ENCODE measurements around the gene BRMS1. TPM values are rescaled to one million over a fixed set of nuclear protein-coding genes. Genes with fewer than 3 reads are reported as not detected.

BRMS1 gene
- total RNA-seq (10 to 100 TPM; 42.9 to 58.8 (median 54.8) TPM), total RNA-seq (44.8 to 120 (median 60.5) reads per million in 29 experiments)
- total RNA-seq (2013): 49.3 TPM

- H3K27ac Mint-ChIP-seq: peak within 1 kb of the TSS; percentile 92 to 93
- Histone ChIP-seq H3K36me3 (ENCODE audit: control insufficient read depth in 2 of 2, extremely low read depth in 1 of 2, insufficient read depth in 1 of 2, low read length in 1 of 2) (peaks cover 18 to 31% of the 10 kb centered on the region in 2 donors), H3K27me3 (replicated peaks in 1 of 2; ENCODE audit: control insufficient read depth in 2 of 2, extremely low read depth in 1 of 2, insufficient read depth in 2 of 2, low read length in 1 of 2) (no peaks in the 10 kb centered on the region), H3K27ac (ENCODE audit: low read length) (peak within 1 kb of the TSS; percentile 71), H3K4me3 (ENCODE audit: control insufficient read depth in 1 of 2, extremely low read depth in 1 of 2, low read length in 1 of 2) (peak within 1 kb of the TSS; percentile 77 to 98), H3K4me1 (ENCODE audit: control insufficient read depth in 1 of 2, extremely low read depth in 1 of 2, insufficient read depth in 2 of 2, low read length in 2 of 2) (peaks cover 21 to 52% of the 10 kb centered on the region in 2 experiments), H3K9me3 (no peaks in the 10 kb centered on the region)
- WGBS (ENCODE audit: insufficient coverage): under 1% methylated on average over 56 of the region's 59 CpGs
- DNase-seq (peak; percentile 88 to 99 (median 96)), ATAC-seq (replicated peaks in 1 of 4) (peak; percentile 79 to 84 (median 81))
- POLR2A ChIA-PET: interaction anchor here (0.7 to 1.5 kb wide), 3 partner anchors 27 to 85 kb away, joined by 3 to 4 read pairs (median 3); partner anchors contain the start of gene CD248 (in 1 of the 2)
- CTCF ChIA-PET: interaction anchor here (0.5 to 2.3 kb wide), 9 partner anchors 15 to 490 kb away, joined by 3 to 16 read pairs (median 3); partner anchors contain the start of gene YIF1A (in 1 of the 2)
- peaks cover 39 to 56% (median 50%) of the 10 kb centered on the region in 3 donors for H3K4me1 Mint-ChIP-seq
- H3K4me3 Mint-ChIP-seq: peak within 1 kb of the TSS; percentile 95 to 97 (median 96)
- H3K36me3 Mint-ChIP-seq: peaks cover 18% of the 10 kb centered on the region
- no peaks in the 10 kb centered on the region for H3K9me3 Mint-ChIP-seq
- H3K27me3 Mint-ChIP-seq: peaks cover 3% of the 10 kb centered on the region in 2 donors
Observed at GRCh38 chr11:66344550-66345315, at the start of gene BRMS1. Gene BRMS1 (minus strand): TSS chr11:66345104. CDS start chr11:66342234, 2,870 bp downstream.

- H3K36me3 ChIP-seq (ENCODE audit: control insufficient read depth in 2 of 2, extremely low read depth in 1 of 2, insufficient read depth in 1 of 2, low read length in 1 of 2): no peaks in the 10 kb centered on the region
- Mint-ChIP-seq H3K27me3 (peaks cover 0 to 1% of the 10 kb centered on the region in 2 donors), H3K4me3 (no peak overlapping the region), H3K9me3 (no peaks in the 10 kb centered on the region), H3K27ac (no peak overlapping the region), H3K4me1 (no peaks in the 10 kb centered on the region), H3K36me3 (no peaks in the 10 kb centered on the region)
- CTCF ChIA-PET: no interaction called here
- H3K4me1 ChIP-seq (ENCODE audit: control insufficient read depth in 1 of 2, extremely low read depth in 1 of 2, insufficient read depth in 2 of 2, low read length in 2 of 2): peaks cover 0 to 4% of the 10 kb centered on the region in 2 experiments
- no peak for ATAC-seq (replicated peaks in 1 of 4)
- H3K27ac ChIP-seq (ENCODE audit: low read length): no peak overlapping the region
- H3K4me3 ChIP-seq (ENCODE audit: control insufficient read depth in 1 of 2, extremely low read depth in 1 of 2, low read length in 1 of 2): no peak overlapping the region
- no CpG with 5 or more reads among the region's 3 CpGs for WGBS (ENCODE audit: insufficient coverage)
- POLR2A ChIA-PET: no interaction called here
- no peak for DNase-seq
- H3K27me3 ChIP-seq (replicated peaks in 1 of 2; ENCODE audit: control insufficient read depth in 2 of 2, extremely low read depth in 1 of 2, insufficient read depth in 2 of 2, low read length in 1 of 2): peaks cover 2 to 16% of the 10 kb centered on the region in 2 experiments
- no peaks in the 10 kb centered on the region for H3K9me3 ChIP-seq
Observed at GRCh38 chr11:66393954-66394353, 49.0 kb upstream of the BRMS1 start.

GRCh38 chr11:66391322-66391721 lies 46.4 kb upstream of the BRMS1 start:
- Mint-ChIP-seq H3K4me3 (no peak overlapping the region), H3K27ac (no peak overlapping the region), H3K9me3 (no peaks in the 10 kb centered on the region), H3K4me1 (peaks cover 2 to 4% (median 2%) of the 10 kb centered on the region in 3 donors), H3K27me3 (peaks cover 0 to 1% of the 10 kb centered on the region in 2 donors), H3K36me3 (no peaks in the 10 kb centered on the region)
- 57% methylated on average over 3 of the region's 6 CpGs for WGBS (ENCODE audit: insufficient coverage)
- POLR2A ChIA-PET: no interaction called here
- DNase-seq (no peak), ATAC-seq (replicated peaks in 1 of 4) (no peak)
- H3K4me1 ChIP-seq (ENCODE audit: control insufficient read depth in 1 of 2, extremely low read depth in 1 of 2, insufficient read depth in 2 of 2, low read length in 2 of 2): peaks cover 0 to 8% of the 10 kb centered on the region in 2 experiments
- peaks cover 2 to 17% of the 10 kb centered on the region in 2 experiments for H3K27me3 ChIP-seq (replicated peaks in 1 of 2; ENCODE audit: control insufficient read depth in 2 of 2, extremely low read depth in 1 of 2, insufficient read depth in 2 of 2, low read length in 1 of 2)
- no peaks in the 10 kb centered on the region for H3K36me3 ChIP-seq (ENCODE audit: control insufficient read depth in 2 of 2, extremely low read depth in 1 of 2, insufficient read depth in 1 of 2, low read length in 1 of 2)
- no peak overlapping the region for H3K27ac ChIP-seq (ENCODE audit: low read length)
- CTCF ChIA-PET: interaction anchor here in 1 of 2 donors (1.2 kb wide), 1 partner anchor 79 kb away, joined by 3 read pairs; no protein-coding TSS in a partner anchor
- no peak overlapping the region for H3K4me3 ChIP-seq (ENCODE audit: control insufficient read depth in 1 of 2, extremely low read depth in 1 of 2, low read length in 1 of 2)
- no peaks in the 10 kb centered on the region for H3K9me3 ChIP-seq

DNA sequence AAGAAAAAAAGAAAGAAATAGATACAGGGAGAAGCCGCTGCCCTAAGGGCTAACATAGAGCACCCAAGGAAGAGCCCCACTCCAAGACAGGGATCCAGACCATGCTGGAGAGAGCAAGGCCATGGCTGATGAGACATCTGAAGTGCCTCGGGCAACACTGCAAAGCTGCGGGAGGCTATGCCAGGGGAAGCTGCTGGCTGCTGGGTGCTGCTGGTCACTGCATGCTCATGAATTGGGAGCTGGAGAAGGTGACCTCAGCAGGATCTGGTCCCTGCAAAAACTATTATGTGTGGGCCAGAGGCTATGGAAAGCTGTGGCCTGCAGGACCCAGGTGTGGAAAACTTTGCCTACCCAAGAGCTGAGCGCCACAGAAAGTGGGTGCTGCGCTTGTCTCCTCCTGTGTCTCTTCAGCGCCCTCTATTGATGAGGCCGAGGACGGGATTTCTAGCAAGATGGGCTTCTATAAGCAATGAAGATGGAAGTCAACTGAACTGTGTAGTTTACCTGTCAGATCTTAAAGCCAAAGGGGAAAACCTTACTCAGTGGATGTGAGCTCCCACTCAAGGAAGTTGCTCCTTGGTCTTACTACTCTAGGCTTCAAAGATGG lies 44.0 kb upstream of the BRMS1 start:
- H3K27me3 Mint-ChIP-seq: peaks cover 0 to 3% of the 10 kb centered on the region in 2 donors

DNA sequence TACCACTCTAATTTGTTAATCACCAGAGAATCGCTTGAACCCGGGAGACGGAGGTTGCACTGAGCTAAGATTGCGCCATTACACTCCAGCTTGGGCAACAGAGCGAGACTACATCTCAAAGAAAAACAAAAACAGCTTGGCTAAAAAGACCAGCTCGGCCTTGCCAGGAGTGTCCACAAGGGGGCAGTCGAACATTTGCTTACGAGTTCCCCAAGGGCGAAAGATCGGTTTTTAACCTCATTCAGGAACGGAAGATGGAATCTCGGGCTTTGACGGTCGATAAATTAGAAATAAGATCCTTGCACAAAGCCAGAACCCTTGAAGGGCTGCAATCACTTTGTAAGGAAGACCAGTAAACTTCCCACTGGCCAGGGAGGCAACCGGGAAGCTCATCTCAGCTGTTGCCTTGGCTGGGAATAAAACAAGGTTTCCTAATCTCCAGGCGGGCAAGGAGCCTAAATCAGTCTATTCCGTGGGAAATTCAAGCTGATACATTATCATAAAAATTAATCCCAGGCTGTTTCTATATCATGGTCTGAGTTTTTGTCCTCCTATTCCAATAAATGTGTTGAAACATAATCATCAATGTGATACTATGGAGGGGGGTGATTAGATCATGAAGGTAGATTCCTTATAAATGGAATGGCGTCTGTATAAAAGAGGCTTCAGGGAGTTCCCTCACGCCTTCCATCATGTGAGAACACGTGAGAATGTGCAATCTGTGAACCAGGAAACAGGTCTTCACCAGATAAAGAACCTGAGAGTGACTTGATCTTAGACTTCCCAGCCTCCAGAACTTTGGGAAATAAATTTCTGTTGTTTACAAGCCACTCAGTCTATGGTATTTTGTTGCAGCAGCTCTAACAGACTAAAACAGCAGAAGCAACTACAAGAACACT lies 41.5 kb upstream of the BRMS1 start:
- Mint-ChIP-seq H3K36me3 (no peaks in the 10 kb centered on the region), H3K27ac (no peak overlapping the region), H3K27me3 (peaks cover 0 to 2% of the 10 kb centered on the region in 2 donors), H3K4me3 (peak overlapping the region in 2 of 3 donors; percentile 3 to 17), H3K9me3 (no peaks in the 10 kb centered on the region), H3K4me1 (peaks cover 6 to 8% (median 6%) of the 10 kb centered on the region in 3 donors)
- 4% methylated on average over 16 of the region's 20 CpGs for WGBS (ENCODE audit: insufficient coverage)
- POLR2A ChIA-PET: no interaction called here
- H3K27ac ChIP-seq (ENCODE audit: low read length): no peak overlapping the region
- H3K4me1 ChIP-seq (ENCODE audit: control insufficient read depth in 1 of 2, extremely low read depth in 1 of 2, insufficient read depth in 2 of 2, low read length in 2 of 2): peaks cover 0 to 12% of the 10 kb centered on the region in 2 experiments
- CTCF ChIA-PET: interaction anchor here (0.6 to 2.7 kb wide), 11 partner anchors 9 to 204 kb away, joined by 3 to 25 read pairs (median 4); partner anchors contain the start of genes MRPL11 (in 1 of the 2) and PELI3 (in 1 of the 2)
- H3K4me3 ChIP-seq (ENCODE audit: control insufficient read depth in 1 of 2, extremely low read depth in 1 of 2, low read length in 1 of 2): peak overlapping the region in 1 of 2 donors; percentile 4
- H3K36me3 ChIP-seq (ENCODE audit: control insufficient read depth in 2 of 2, extremely low read depth in 1 of 2, insufficient read depth in 1 of 2, low read length in 1 of 2): no peaks in the 10 kb centered on the region
- peak; percentile 68 to 78 (median 71) for ATAC-seq (replicated peaks in 1 of 4)
- peak; percentile 51 to 89 (median 77) for DNase-seq
- H3K27me3 ChIP-seq (replicated peaks in 1 of 2; ENCODE audit: control insufficient read depth in 2 of 2, extremely low read depth in 1 of 2, insufficient read depth in 2 of 2, low read length in 1 of 2): peaks cover 2 to 29% of the 10 kb centered on the region in 2 experiments
- H3K9me3 ChIP-seq: no peaks in the 10 kb centered on the region

More for the DNA sequence above, 44.0 kb upstream of the BRMS1 start:
- H3K27ac ChIP-seq (ENCODE audit: low read length): no peak overlapping the region
- no peak overlapping the region for H3K27ac Mint-ChIP-seq
- H3K9me3 ChIP-seq: no peaks in the 10 kb centered on the region
- H3K4me3 Mint-ChIP-seq: no peak overlapping the region
- H3K36me3 Mint-ChIP-seq: no peaks in the 10 kb centered on the region
- H3K27me3 ChIP-seq (replicated peaks in 1 of 2; ENCODE audit: control insufficient read depth in 2 of 2, extremely low read depth in 1 of 2, insufficient read depth in 2 of 2, low read length in 1 of 2): peaks cover 2 to 25% of the 10 kb centered on the region in 2 experiments
- DNase-seq (peak; percentile 39 to 86 (median 67)), ATAC-seq (replicated peaks in 1 of 4) (peak; percentile 65 to 82 (median 81))
- peaks cover 0 to 12% of the 10 kb centered on the region in 2 experiments for H3K4me1 ChIP-seq (ENCODE audit: control insufficient read depth in 1 of 2, extremely low read depth in 1 of 2, insufficient read depth in 2 of 2, low read length in 2 of 2)
- H3K36me3 ChIP-seq (ENCODE audit: control insufficient read depth in 2 of 2, extremely low read depth in 1 of 2, insufficient read depth in 1 of 2, low read length in 1 of 2): no peaks in the 10 kb centered on the region
- H3K9me3 Mint-ChIP-seq: no peaks in the 10 kb centered on the region
- 30% methylated on average over 8 of the region's 8 CpGs for WGBS (ENCODE audit: insufficient coverage)
- peaks cover 6 to 8% (median 6%) of the 10 kb centered on the region in 3 donors for H3K4me1 Mint-ChIP-seq
- CTCF ChIA-PET: interaction anchor here (0.5 to 1.5 kb wide), 11 partner anchors 25 to 289 kb away, joined by 3 to 10 read pairs (median 4); partner anchors contain the start of genes BRMS1 (in 1 of the 2), MRPL11 (in 1 of the 2), PELI3 (in 1 of the 2) and RBM4B (in 1 of the 2)
- no peak overlapping the region for H3K4me3 ChIP-seq (ENCODE audit: control insufficient read depth in 1 of 2, extremely low read depth in 1 of 2, low read length in 1 of 2)
- POLR2A ChIA-PET: interaction anchor here in 1 of 2 donors (0.7 kb wide), 1 partner anchor 21 kb away, joined by 3 read pairs; no protein-coding TSS in a partner anchor

All from T-cell (primary cell).